M059J (cell line): Measurements from ENCODE around the gene TSR2. TPM values are rescaled to one million over a fixed set of nuclear protein-coding genes. Genes with fewer than 3 reads are reported as not detected.
"Not testable (repeated sequence)": the region's sequence is repeated elsewhere in the genome, so short reads cannot be mapped to it uniquely, and the experiment has no call there.

Source experiments
- DNase-seq: peaks from one replicate; pipeline ENCODE4 v3.0.0-alpha.2; 2012; ENCODE audit warnings: low read depth
- total RNA-seq: library from RNA; depleted of rRNA; stranded (reverse); fragments of >200 nt; shearing (Covaris generic); gene quantifications from 2 replicates; pipeline ENCODE4 v1.2.3, GENCODE V29; 2014; rRNA removed

TSR2 gene
- total RNA-seq, 1 experiment from 2014 or later = 41.4 TPM

DNA sequence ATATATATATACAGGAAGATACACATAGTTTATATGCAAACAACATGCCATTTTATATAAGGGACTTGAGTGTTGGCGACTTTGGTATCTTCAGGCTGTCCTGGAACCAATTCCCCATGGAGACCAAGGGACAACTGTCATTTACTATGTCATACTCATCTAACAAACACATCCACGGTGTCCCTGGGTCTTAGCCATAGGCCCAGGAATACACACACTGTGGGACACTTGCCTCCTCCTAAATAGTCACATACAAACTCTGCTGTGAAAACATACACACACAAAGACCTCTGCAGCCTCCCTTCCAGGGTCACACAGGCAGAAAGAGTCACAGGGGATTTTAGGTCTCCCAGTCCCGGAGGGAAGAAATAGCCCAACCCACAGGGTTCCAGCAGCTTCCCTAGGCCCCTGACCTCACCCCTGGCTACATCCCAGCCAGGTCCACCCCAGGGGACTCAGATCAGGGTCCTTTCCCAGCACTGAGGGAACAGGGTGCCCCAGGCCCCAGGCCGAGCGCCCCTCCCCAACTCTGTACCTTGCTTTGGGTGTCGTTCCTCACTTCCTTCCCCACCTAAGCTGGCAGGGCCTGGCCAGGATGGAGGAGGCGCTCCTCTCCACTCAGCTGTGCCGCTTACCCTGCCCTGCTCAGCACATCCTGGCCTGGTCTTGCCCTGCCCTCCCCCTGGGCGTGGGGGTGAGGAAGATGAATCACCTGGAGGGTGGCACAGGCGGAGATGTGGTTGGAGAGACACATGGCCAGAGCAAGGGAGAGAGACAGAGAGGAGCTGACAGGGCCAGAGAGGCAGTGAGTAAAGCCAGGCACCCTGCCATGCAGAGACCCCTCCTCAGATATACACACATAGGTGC lies 34.0 kb downstream of the TSR2 start:
- DNase-seq = peak; percentile 74

- DNase-seq = peak; percentile 7
These were observed 39.2 kb downstream of the TSR2 start for GRCh38 chrX:54479136-54480111.

DNA sequence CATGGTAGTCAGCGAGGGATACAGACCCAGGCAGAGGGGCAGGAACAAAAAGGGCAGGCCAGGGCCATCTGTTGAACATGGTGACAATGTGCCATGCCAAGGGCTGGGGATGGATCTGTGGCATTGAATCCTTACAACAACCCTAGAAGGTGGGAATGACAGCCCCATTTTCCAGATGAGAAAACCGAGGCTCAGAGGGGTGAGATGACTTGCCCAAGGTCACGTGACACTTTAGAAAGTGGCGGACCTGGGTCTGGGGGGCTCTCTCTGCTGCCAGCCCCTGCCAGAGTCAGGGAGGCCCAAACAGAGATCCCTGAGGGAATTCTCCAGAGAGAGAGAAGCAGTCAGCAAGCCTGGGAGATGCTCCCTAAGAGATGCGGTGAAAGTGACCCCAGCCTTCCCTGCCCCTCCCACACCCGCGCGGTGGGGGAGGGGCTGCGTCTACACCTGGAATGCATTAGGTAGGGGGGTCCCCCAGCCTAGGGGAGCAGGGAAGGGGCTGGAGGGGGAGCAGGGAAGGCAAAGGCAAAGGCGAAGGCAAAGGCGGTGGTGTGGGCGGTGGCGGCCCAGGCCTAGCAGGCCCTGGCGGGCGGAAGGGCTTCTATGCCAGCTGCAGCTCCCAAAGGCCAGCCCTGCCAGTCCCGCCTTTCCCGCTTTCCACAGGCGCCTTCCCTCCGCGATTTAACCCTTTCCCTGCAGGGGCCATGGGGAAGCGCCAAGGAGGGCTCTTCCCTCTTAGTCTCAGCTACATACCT lies 42.8 kb downstream of the TSR2 start:
- no peak for DNase-seq

- DNase-seq = no peak
These were observed 43.7 kb downstream of the TSR2 start for GRCh38 chrX:54483946-54484345.

GRCh38 chrX:54484666-54485065 lies 44.5 kb downstream of the TSR2 start:
- DNase-seq = no peak

DNA sequence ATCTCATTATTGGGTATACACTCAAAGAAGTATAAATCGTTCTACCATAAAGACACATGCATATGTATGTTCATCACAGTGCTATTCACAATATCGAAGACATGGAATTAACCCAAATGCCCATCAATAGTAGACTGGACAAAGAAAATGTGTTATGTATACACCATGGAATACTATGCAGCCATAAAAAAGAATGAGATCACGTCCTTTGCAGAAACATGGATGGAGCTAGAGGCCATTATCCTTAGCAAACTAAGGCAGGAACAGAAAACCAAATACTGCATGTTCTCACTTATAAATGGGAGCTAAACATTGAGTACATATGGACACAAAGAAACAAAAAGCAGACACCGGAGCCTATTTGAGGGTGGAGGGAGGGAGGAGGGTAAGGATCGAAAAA lies 49.6 kb downstream of the TSR2 start:
- DNase-seq = not testable (repeated sequence)

DNA sequence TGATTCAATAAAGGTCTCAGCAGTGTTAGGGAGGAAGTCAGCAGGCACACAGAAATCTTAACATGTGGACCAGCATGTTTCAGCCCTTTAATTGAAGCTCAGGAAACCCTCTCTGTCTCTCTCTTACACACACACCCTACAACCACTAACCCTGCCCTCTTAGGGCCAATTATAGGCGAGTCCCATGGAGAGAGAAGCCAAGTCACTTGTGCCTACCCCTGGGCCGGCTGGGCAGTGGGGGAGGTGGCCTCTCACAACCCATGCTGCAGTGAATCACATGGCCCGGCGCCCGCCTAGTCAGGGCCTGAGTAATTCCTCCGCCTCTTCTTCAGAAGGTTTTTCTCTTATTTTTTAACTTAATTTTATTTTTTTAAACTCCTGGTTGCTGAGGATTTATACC lies 52.1 kb downstream of the TSR2 start:
- peak; percentile 60 for DNase-seq

- no peak for DNase-seq
These were observed 54.2 kb downstream of the TSR2 start for GRCh38 chrX:54494166-54494988.

Other genes with a start within 250 kb of the TSR2 start
- gene WNK3, start 82.4 kb upstream of the TSR2 start, total RNA-seq = 3.1 and 3.6 TPM in 2 replicates
- 5.6 and 10.4 TPM in 2 replicates for gene FGD1, start 55.8 kb downstream of the TSR2 start, total RNA-seq
- gene GNL3L, start 89.8 kb downstream of the TSR2 start, total RNA-seq = 23.7 and 36.3 TPM in 2 replicates